GM12874 (cell line): Measurements from ENCODE around the gene NOTUM.

Experiments used
- TF ChIP-seq, protein P1 (sequence below): IDR thresholded peaks from 2 replicates; pipeline ENCODE4 v1.5.1; 2011; ENCODE audit warnings: low read depth, mild to moderate bottlenecking, control low read depth, low read length, moderate library complexity; ENCODE audit not compliant: insufficient read depth

The NOTUM gene

DNA sequence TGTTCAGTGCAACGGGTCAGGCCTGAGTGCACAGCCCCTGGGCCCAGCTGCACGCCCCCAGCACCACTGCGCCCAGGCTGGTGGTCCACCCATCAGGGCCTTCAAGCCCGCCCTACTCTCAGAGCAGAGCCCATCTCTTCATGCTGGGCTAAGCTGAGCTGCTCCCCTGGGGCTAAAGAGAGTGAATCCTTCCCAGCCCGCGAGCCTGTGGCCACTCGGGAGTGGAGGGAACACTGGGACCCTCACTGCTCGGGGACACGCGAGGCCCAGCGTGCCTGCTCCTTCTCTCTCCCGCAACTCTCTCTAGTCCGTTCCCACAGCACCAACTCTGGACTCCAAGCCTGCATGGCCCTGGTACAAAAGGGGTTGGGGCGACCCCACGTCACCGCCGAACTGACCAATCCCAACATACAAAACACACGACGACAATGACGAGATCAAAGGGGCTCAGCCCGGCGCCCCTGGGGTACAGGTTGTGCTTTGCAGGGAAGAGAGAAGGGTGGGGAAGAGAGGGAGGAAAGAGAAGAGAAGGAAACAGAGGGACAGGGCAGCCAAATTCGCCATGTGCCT is 38.9 kb downstream of the NOTUM start:
- TF ChIP-seq, protein P1, sequence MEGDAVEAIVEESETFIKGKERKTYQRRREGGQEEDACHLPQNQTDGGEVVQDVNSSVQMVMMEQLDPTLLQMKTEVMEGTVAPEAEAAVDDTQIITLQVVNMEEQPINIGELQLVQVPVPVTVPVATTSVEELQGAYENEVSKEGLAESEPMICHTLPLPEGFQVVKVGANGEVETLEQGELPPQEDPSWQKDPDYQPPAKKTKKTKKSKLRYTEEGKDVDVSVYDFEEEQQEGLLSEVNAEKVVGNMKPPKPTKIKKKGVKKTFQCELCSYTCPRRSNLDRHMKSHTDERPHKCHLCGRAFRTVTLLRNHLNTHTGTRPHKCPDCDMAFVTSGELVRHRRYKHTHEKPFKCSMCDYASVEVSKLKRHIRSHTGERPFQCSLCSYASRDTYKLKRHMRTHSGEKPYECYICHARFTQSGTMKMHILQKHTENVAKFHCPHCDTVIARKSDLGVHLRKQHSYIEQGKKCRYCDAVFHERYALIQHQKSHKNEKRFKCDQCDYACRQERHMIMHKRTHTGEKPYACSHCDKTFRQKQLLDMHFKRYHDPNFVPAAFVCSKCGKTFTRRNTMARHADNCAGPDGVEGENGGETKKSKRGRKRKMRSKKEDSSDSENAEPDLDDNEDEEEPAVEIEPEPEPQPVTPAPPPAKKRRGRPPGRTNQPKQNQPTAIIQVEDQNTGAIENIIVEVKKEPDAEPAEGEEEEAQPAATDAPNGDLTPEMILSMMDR = no peak

DNA sequence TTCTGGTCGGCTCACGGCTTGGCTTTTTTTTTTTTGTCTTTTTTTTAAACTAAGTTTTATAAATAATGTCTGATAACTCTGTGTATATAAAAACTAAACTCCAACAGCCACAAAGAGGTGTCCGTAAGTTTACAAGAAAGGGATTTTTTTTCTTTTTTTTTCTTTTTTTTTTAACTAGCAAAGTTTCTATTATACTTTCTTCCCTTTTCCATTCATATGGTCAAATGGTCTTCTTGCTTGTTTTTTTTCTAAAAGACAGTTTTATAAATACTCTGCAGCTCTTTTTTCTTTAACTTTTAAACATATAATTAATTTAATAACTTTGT is 39.5 kb downstream of the NOTUM start:
- TF ChIP-seq, protein P1 = no peak

- TF ChIP-seq, protein P1 = no peak
Observed at GRCh38 chr17:81920612-81921536, 40.1 kb downstream of the NOTUM start.

DNA sequence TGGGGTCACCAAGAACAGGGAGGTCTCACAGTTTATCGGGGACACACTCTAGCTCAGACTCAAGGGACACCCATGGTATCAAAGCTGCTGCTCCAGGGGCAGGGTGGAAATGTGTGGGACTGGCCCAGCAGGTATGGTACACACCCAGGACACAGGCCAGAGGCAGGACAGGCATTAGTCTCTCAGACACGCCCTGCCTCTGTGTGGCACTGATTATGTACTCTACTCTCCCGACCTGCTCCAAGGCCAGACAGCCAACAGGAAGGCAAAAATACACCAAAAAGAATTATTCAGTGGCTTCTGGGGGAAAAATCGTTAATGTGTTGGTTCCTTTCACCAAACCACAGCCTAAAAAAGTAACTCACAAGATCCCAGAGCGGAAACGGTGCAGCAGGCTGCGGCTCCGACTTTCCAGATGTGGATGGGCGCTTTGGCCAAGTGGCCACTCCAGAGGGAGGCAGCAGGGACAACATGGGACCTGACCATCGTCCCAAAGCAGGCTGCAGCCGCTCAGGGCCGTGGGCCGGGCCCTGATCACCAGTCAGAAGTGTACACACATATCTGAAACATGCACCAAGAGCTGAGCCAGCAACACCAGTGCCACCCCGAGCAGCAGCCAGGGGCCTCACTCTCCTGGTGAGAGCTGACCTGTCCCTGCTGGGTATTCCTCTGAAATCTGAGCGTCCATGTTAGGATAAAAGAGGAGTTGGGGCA is 42.0 kb downstream of the NOTUM start:
- TF ChIP-seq, protein P1 = no peak

GRCh38 chr17:81917565-81918332 is 43.2 kb downstream of the NOTUM start, which contains the start of gene SIRT7:
Gene SIRT7, minus strand, starts transcription at chr17:81918176. Its CDS starts 45 bp downstream, at chr17:81918131.
- TF ChIP-seq, protein P1 = no peak

DNA sequence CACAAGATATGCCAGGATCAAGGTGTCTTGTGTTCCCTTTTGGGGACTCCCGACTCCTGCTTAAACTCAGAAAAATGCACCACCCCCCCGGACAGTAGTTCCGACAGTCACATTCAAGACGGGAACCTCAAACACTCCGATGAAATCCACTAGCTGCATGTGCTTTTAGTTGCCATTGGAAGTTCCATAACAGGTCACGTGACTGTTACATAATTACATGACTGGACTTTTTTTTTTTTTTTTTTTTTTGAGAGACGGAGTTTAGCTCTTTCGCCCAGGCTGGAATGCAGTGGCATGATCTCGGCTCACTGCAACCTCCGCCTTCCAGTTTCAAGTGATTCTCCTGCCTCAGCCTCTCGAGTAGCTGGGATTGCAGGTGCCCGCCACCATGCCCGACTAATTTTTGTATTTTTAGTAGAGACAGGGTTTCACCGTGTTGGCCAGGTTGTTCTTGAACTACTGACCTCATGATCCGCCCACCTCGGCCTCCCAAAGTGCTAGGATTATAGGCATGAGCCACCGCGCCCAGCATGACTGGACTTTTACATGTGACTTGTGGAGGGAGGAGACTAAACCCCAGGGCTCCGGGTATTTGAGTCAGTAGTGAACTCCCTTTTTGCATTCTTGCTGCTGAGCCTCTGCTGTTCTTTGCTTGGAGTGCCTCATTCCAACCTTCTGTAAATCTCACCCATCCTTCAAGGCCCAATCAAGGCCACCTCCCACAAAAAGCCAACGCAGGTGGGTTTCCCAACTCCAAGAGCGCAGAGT is 44.6 kb downstream of the NOTUM start:
- TF ChIP-seq, protein P1 = no peak
